Calu3 (cell line): ENCODE results near the gene FCN2. TPM values are rescaled to one million over a fixed set of nuclear protein-coding genes. Genes with fewer than 3 reads are reported as not detected.

Experiments
- BruUV-seq: library from RNA; stranded (reverse); fragments of 400-500 nt; replicated peaks from 2 replicates; lab custom pipeline; 2021; lab: Mats Ljungman, UMichigan
- CTCF ChIA-PET: fragments of 300-600 bp; sonication (Branson Sonifier 250); formaldehyde crosslinking; loops from one replicate; lab custom pipeline; 2022; ENCODE audit warnings: antibody characterized with exemption; lab: Charles Lee
- DNase-seq: peaks from one replicate; pipeline ENCODE4 v3.0.0; 2022
- H3K27ac Mint-ChIP-seq: one replicate; pipeline ENCODE4 v1.8.0; 2022; ENCODE audit warnings: mixed read lengths; ENCODE audit not compliant: unreplicated experiment
- H3K27me3 Mint-ChIP-seq: one replicate; pipeline ENCODE4 v1.8.0; 2022; ENCODE audit warnings: mixed read lengths; ENCODE audit not compliant: unreplicated experiment
- H3K36me3 Mint-ChIP-seq: one replicate; pipeline ENCODE4 v1.8.0; 2022; ENCODE audit warnings: mild to moderate bottlenecking, moderate library complexity, mixed read lengths; ENCODE audit not compliant: insufficient read depth, unreplicated experiment
- H3K4me1 Mint-ChIP-seq: one replicate; pipeline ENCODE4 v1.8.0; 2022; ENCODE audit warnings: mild to moderate bottlenecking, low read depth, mixed read lengths; ENCODE audit not compliant: unreplicated experiment
- H3K4me3 Mint-ChIP-seq: one replicate; pipeline ENCODE4 v1.8.0; 2022; ENCODE audit warnings: mild to moderate bottlenecking, low read depth, moderate library complexity, mixed read lengths; ENCODE audit not compliant: unreplicated experiment
- H3K9me3 Mint-ChIP-seq: one replicate; pipeline ENCODE4 v1.8.0; 2022; ENCODE audit warnings: low read depth, mixed read lengths; ENCODE audit not compliant: unreplicated experiment
- CTCF ChIP-seq: fragments of 200-600 bp; IDR thresholded peaks from one replicate; pipeline ENCODE4 v1.8.0; 2022; ENCODE audit warnings: antibody characterized with exemption; ENCODE audit not compliant: unreplicated experiment
- intact Hi-C: fragments of 100-400 bp; cut with micrococcal nuclease; formaldehyde crosslinking; loops from one replicate; pipeline ENCODE4 v1.10.0; 2022; ENCODE audit not compliant: unreplicated experiment
- total RNA-seq: library from RNA; stranded (reverse); gene quantifications from 2 replicates; pipeline ENCODE4 v1.2.3, GENCODE V29; 2022

The FCN2 gene
- total RNA-seq, 1 experiment from 2014 or later, result not detected

- H3K27me3 Mint-ChIP-seq, result no peaks in the 10 kb centered on the region
- peaks cover 4% of the 10 kb centered on the region for H3K9me3 Mint-ChIP-seq
- CTCF ChIA-PET, result no interaction called here
- BruUV-seq, result no TSS peak
- no peaks in the 10 kb centered on the region for H3K4me1 Mint-ChIP-seq
- H3K4me3 Mint-ChIP-seq, result no peak overlapping the region
- DNase-seq, result no peak
- no peaks in the 10 kb centered on the region for H3K36me3 Mint-ChIP-seq
- TF ChIP-seq CTCF, result no peak
- H3K27ac Mint-ChIP-seq, result no peak overlapping the region
- intact Hi-C loops, result no loop called here
Measured at GRCh38 chr9:134867917-134868750, 12.5 kb upstream of the FCN2 start.

GRCh38 chr9:134868751-134869553 is 11.7 kb upstream of the FCN2 start:
- no TSS peak for BruUV-seq
- CTCF ChIA-PET, result no interaction called here

GRCh38 chr9:134869554-134870300 is 10.9 kb upstream of the FCN2 start:
- Mint-ChIP-seq H3K4me1 (no peaks in the 10 kb centered on the region), H3K36me3 (no peaks in the 10 kb centered on the region), H3K9me3 (peaks cover 4% of the 10 kb centered on the region)

More at GRCh38 chr9:134868751-134869553, 11.7 kb upstream of the FCN2 start:
- no peaks in the 10 kb centered on the region for H3K36me3 Mint-ChIP-seq
- H3K9me3 Mint-ChIP-seq, result peaks cover 4% of the 10 kb centered on the region
- no peak for DNase-seq
- intact Hi-C loops, result no loop called here
- no peak overlapping the region for H3K27ac Mint-ChIP-seq
- H3K4me1 Mint-ChIP-seq, result no peaks in the 10 kb centered on the region
- H3K27me3 Mint-ChIP-seq, result no peaks in the 10 kb centered on the region
- no peak for TF ChIP-seq CTCF
- H3K4me3 Mint-ChIP-seq, result no peak overlapping the region

More at GRCh38 chr9:134869554-134870300, 10.9 kb upstream of the FCN2 start:
- CTCF ChIA-PET, result no interaction called here
- Mint-ChIP-seq H3K4me3 (no peak overlapping the region), H3K27ac (no peak overlapping the region), H3K27me3 (no peaks in the 10 kb centered on the region)
- no TSS peak for BruUV-seq
- TF ChIP-seq CTCF, result no peak
- intact Hi-C loops, result no loop called here
- DNase-seq, result no peak
